Astrocyte (in vitro differentiated cells and primary cell): ENCODE data around the gene GLIPR1. TPM values are rescaled to one million over a fixed set of nuclear protein-coding genes. Genes with fewer than 3 reads are reported as not detected.
"Not testable (repeated sequence)": the region's sequence is repeated elsewhere in the genome, so short reads cannot be mapped to it uniquely, and the experiment has no call there.

Experiments used
- DNase-seq: peaks from one replicate; pipeline ENCODE4 v3.0.0-alpha.2; 2010; ENCODE audit warnings: low read depth
- FAIRE-seq: peaks from 2 replicates; lab custom pipeline; 2011; peaks lifted over from hg19 to GRCh38; lab: Jason Lieb, UNC
- H2AFZ ChIP-seq: 2 replicates; pipeline ENCODE4 v1.6.0; 2012; ENCODE audit warnings: low read depth, low read length, inconsistent platforms
- H3K27ac ChIP-seq: 2 replicates; pipeline ENCODE4 v1.5.1; 2011; ENCODE audit warnings: low read depth, low read length, inconsistent platforms
- H3K27me3 ChIP-seq: 2 replicates; pipeline ENCODE4 v1.6.0; 2011; ENCODE audit warnings: low read length, inconsistent platforms; ENCODE audit not compliant: insufficient read depth
- H3K36me3 ChIP-seq: 2 replicates; pipeline ENCODE4 v1.5.1; 2011; ENCODE audit warnings: low read length, inconsistent platforms; ENCODE audit not compliant: insufficient read depth
- H3K4me1 ChIP-seq: 2 replicates; pipeline ENCODE4 v1.5.1; 2011; ENCODE audit warnings: low read length, inconsistent platforms; ENCODE audit not compliant: insufficient read depth
- H3K4me2 ChIP-seq: 2 replicates; pipeline ENCODE4 v1.6.0; 2012; ENCODE audit warnings: low read length, inconsistent platforms
- H3K4me3 ChIP-seq: 2 replicates; pipeline ENCODE4 v1.5.1; 2011; ENCODE audit warnings: low read depth, mild to moderate bottlenecking, low read length, inconsistent platforms; ENCODE audit not compliant: insufficient read depth
- H3K79me2 ChIP-seq: 2 replicates; pipeline ENCODE4 v1.6.0; 2012; ENCODE audit warnings: mild to moderate bottlenecking, low read length, inconsistent platforms; ENCODE audit not compliant: insufficient read depth
- H3K9ac ChIP-seq: 2 replicates; pipeline ENCODE4 v1.6.0; 2012; ENCODE audit warnings: mild to moderate bottlenecking, low read length, inconsistent platforms
- H3K9me3 ChIP-seq: 2 replicates; pipeline ENCODE4 v1.5.1; 2012; ENCODE audit warnings: low read depth, mild to moderate bottlenecking, low read length, inconsistent platforms; ENCODE audit not compliant: insufficient read depth
- H4K20me1 ChIP-seq: 2 replicates; pipeline ENCODE4 v1.6.0; 2012; ENCODE audit warnings: low read length, inconsistent platforms; ENCODE audit not compliant: insufficient read depth
- H3K27ac Mint-ChIP-seq: one replicate; pipeline ENCODE4 v1.8.0; 2021; ENCODE audit warnings: mild to moderate bottlenecking, mixed read lengths; ENCODE audit not compliant: unreplicated experiment
- H3K27me3 Mint-ChIP-seq: one replicate; pipeline ENCODE4 v1.8.0; 2021; ENCODE audit warnings: low read depth, mixed read lengths; ENCODE audit not compliant: unreplicated experiment
- H3K36me3 Mint-ChIP-seq: one replicate; pipeline ENCODE4 v1.8.0; 2021; ENCODE audit warnings: low read depth, mixed read lengths; ENCODE audit not compliant: unreplicated experiment
- H3K4me1 Mint-ChIP-seq: one replicate; pipeline ENCODE4 v1.8.0; 2021; ENCODE audit warnings: low read depth, mixed read lengths; ENCODE audit not compliant: unreplicated experiment
- H3K4me3 Mint-ChIP-seq: one replicate; pipeline ENCODE4 v1.8.0; 2021; ENCODE audit warnings: mild to moderate bottlenecking, moderate library complexity, mixed read lengths; ENCODE audit not compliant: unreplicated experiment
- H3K9me3 Mint-ChIP-seq: one replicate; pipeline ENCODE4 v1.8.0; 2021; ENCODE audit warnings: mild to moderate bottlenecking, mixed read lengths; ENCODE audit not compliant: unreplicated experiment
- EZH2 ChIP-seq: IDR thresholded peaks from 2 replicates; pipeline ENCODE4 v1.6.1; 2012; ENCODE audit warnings: mild to moderate bottlenecking, low read length, inconsistent platforms; ENCODE audit not compliant: insufficient read depth
- total RNA-seq: library from RNA; stranded (reverse); gene quantifications from 2 replicates; pipeline ENCODE4 v1.2.1, GENCODE V29; 2021
- TF ChIP-seq, protein P1 (sequence below): IDR thresholded peaks from 2 replicates; pipeline ENCODE4 v1.5.1; 2011; ENCODE audit warnings: low read depth, mild to moderate bottlenecking, inconsistent platforms, low read length, moderate library complexity; ENCODE audit not compliant: insufficient read depth

Gene GLIPR1
- total RNA-seq, 1 donor from 2014 or later: 232 TPM

DNA sequence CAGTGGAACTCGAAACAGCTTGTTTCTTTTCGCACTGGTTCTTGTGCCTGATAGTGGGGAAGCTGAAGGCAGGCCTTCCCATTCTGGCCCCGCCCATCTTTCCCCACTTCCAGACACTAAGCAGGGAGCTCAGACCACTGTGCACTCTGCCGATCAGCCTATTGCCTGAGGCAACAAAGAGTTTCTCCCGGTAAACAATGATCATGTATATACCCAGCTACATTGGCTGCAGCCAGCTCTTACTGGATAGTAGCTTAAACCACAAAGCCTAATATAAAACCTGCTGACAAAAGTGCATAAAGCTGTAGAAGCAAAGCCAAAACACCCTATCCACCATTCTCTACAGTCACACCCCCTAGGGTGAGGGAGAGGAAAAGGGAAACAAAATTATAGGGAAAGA is 24.7 kb upstream of the GLIPR1 start:
- no peak overlapping the region for H3K9ac ChIP-seq
- DNase-seq (no peak), FAIRE-seq (no peak)
- H4K20me1 ChIP-seq: no peaks in the 10 kb centered on the region
- Mint-ChIP-seq H3K36me3 (peaks cover 2% of the 10 kb centered on the region), H3K4me1 (peaks cover 11% of the 10 kb centered on the region), H3K9me3 (peaks cover 7% of the 10 kb centered on the region), H3K27ac (no peak overlapping the region), H3K4me3 (no peak overlapping the region), H3K27me3 (no peaks in the 10 kb centered on the region)
- no peak overlapping the region for H3K27ac ChIP-seq
- no peak overlapping the region for H3K4me3 ChIP-seq
- no peak overlapping the region for H3K4me2 ChIP-seq
- TF ChIP-seq, protein P1, sequence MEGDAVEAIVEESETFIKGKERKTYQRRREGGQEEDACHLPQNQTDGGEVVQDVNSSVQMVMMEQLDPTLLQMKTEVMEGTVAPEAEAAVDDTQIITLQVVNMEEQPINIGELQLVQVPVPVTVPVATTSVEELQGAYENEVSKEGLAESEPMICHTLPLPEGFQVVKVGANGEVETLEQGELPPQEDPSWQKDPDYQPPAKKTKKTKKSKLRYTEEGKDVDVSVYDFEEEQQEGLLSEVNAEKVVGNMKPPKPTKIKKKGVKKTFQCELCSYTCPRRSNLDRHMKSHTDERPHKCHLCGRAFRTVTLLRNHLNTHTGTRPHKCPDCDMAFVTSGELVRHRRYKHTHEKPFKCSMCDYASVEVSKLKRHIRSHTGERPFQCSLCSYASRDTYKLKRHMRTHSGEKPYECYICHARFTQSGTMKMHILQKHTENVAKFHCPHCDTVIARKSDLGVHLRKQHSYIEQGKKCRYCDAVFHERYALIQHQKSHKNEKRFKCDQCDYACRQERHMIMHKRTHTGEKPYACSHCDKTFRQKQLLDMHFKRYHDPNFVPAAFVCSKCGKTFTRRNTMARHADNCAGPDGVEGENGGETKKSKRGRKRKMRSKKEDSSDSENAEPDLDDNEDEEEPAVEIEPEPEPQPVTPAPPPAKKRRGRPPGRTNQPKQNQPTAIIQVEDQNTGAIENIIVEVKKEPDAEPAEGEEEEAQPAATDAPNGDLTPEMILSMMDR: no peak
- TF ChIP-seq EZH2: no peak
- H3K79me2 ChIP-seq: no peaks in the 10 kb centered on the region
- H3K27me3 ChIP-seq: no peaks in the 10 kb centered on the region
- H3K9me3 ChIP-seq: peaks cover 5% of the 10 kb centered on the region
- peaks cover 8% of the 10 kb centered on the region for H3K4me1 ChIP-seq
- no peak overlapping the region for H2AFZ ChIP-seq
- no peaks in the 10 kb centered on the region for H3K36me3 ChIP-seq

DNA sequence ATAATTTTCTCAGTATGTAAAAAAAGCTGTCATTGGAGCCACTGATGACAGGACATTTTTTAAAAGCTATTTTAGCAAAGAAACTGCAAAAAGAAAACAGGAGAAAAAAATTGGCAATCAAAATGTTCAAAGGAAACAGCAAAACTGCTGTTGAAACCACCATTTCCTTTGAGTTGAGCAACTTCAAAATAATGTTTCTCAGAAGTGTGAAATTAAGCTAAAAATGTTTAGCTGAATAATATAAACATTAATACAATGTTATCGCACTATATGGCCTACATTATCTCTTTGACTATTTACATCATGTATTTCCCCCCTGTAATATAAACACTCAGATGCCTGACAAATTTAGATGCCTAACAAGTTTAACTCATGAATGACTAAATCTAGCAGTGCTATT is 23.4 kb upstream of the GLIPR1 start:
- H3K9me3 Mint-ChIP-seq: peaks cover 7% of the 10 kb centered on the region
- Histone ChIP-seq H3K9ac (no peak overlapping the region), H3K4me2 (no peak overlapping the region), H3K27me3 (no peaks in the 10 kb centered on the region), H3K79me2 (no peaks in the 10 kb centered on the region), H3K36me3 (no peaks in the 10 kb centered on the region), H3K27ac (no peak overlapping the region), H3K4me3 (no peak overlapping the region), H4K20me1 (no peaks in the 10 kb centered on the region), H3K9me3 (peaks cover 5% of the 10 kb centered on the region), H3K4me1 (peaks cover 8% of the 10 kb centered on the region), H2AFZ (no peak overlapping the region)
- no peak for TF ChIP-seq EZH2
- TF ChIP-seq, protein P1: no peak
- no peak overlapping the region for H3K27ac Mint-ChIP-seq
- DNase-seq: no peak
- peaks cover 2% of the 10 kb centered on the region for H3K36me3 Mint-ChIP-seq
- no peak for FAIRE-seq
- H3K27me3 Mint-ChIP-seq: no peaks in the 10 kb centered on the region
- H3K4me1 Mint-ChIP-seq: peaks cover 11% of the 10 kb centered on the region
- no peak overlapping the region for H3K4me3 Mint-ChIP-seq

DNA sequence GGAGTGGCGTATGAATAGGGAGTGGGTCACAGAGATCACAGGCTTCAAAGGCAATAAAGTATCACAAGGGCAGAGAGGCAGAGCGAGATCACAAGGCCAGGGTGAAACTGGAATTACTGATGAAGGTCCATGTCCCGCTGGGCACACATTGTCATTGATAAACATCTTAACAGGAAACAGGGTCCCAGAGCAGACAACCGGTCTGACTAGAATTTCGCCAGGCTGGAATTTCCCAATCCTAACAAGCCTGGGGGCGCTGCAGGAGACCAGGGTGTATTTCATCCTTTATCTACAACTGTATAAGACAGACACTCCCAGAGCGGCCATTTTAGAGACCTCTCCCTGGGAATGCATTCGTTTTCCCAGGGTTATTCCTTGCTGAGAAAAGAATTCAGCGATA is 22.7 kb upstream of the GLIPR1 start:
- not testable (repeated sequence) for H3K4me1 ChIP-seq, H3K27ac Mint-ChIP-seq, H3K9me3 ChIP-seq, H3K9ac ChIP-seq, FAIRE-seq, H3K36me3 Mint-ChIP-seq, DNase-seq, H3K36me3 ChIP-seq, H3K79me2 ChIP-seq, H3K4me1 Mint-ChIP-seq, H3K27me3 ChIP-seq, H2AFZ ChIP-seq, H3K27ac ChIP-seq, H3K4me2 ChIP-seq, H3K9me3 Mint-ChIP-seq, H4K20me1 ChIP-seq, H3K27me3 Mint-ChIP-seq, H3K4me3 ChIP-seq, H3K4me3 Mint-ChIP-seq
